HepG2 (cell line): ENCODE data around the gene PRSS8. TPM values are rescaled to one million over a fixed set of nuclear protein-coding genes. Genes with fewer than 3 reads are reported as not detected.

Source experiments
- CSRNP1 ChIP-seq: sonication (generic); formaldehyde crosslinking; IDR thresholded peaks from 2 replicates; pipeline ENCODE4 v1.8.1; 2023; ENCODE audit warnings: mild to moderate bottlenecking, missing genetic modification reagents
- HES4 ChIP-seq: sonication (generic); formaldehyde crosslinking; IDR thresholded peaks from 2 replicates; pipeline ENCODE4 v1.9.0; 2021; ENCODE audit warnings: mild to moderate bottlenecking, missing genetic modification reagents, borderline replicate concordance
- JUN ChIP-seq: sonication (generic); formaldehyde crosslinking; IDR thresholded peaks from 2 replicates; pipeline ENCODE4 v1.4.0; 2020; ENCODE audit warnings: mild to moderate bottlenecking, missing genetic modification reagents
- MLXIP ChIP-seq: sonication (generic); formaldehyde crosslinking; IDR thresholded peaks from 2 replicates; pipeline ENCODE4 v1.9.0; 2021; ENCODE audit warnings: missing genetic modification reagents, borderline replicate concordance
- NRL ChIP-seq: sonication (generic); formaldehyde crosslinking; IDR thresholded peaks from 2 replicates; pipeline ENCODE4 v1.5.0; 2020; ENCODE audit warnings: missing genetic modification reagents, mild to moderate bottlenecking, moderate library complexity, borderline replicate concordance
- RBFOX2 ChIP-seq: fragments of 200-400 bp; formaldehyde crosslinking; IDR thresholded peaks from 2 replicates; pipeline ENCODE4 v1.6.1; 2017; ENCODE audit warnings: low read depth, mild to moderate bottlenecking, low read length
- REL ChIP-seq: sonication (generic); formaldehyde crosslinking; conservative IDR thresholded peaks from 2 replicates; pipeline ENCODE4 v1.8.0; 2022; ENCODE audit warnings: mild to moderate bottlenecking, missing genetic modification reagents, moderate library complexity
- SMAD1 ChIP-seq: sonication (generic); formaldehyde crosslinking; IDR thresholded peaks from 2 replicates; pipeline ENCODE4 v1.4.0; 2020; ENCODE audit warnings: missing genetic modification reagents, low read depth, mild to moderate bottlenecking, borderline replicate concordance
- SP5 ChIP-seq: IDR thresholded peaks from 2 replicates; pipeline ENCODE4 v1.6.1; 2016; ENCODE audit warnings: low read depth, borderline replicate concordance
- TCF7L2 ChIP-seq: IDR thresholded peaks from 2 replicates; pipeline ENCODE4 v1.6.1; 2011; ENCODE audit warnings: mild to moderate bottlenecking, low read depth, low read length, moderate library complexity
- TMF1 ChIP-seq: sonication (generic); formaldehyde crosslinking; IDR thresholded peaks from 2 replicates; pipeline ENCODE4 v1.8.1; 2022; ENCODE audit warnings: low read depth, missing genetic modification reagents
- ZBTB1 ChIP-seq: sonication (generic); formaldehyde crosslinking; IDR thresholded peaks from 2 replicates; pipeline ENCODE4 v1.4.0; 2020; ENCODE audit warnings: missing genetic modification reagents, borderline replicate concordance
- ZMYM4 ChIP-seq: sonication (generic); formaldehyde crosslinking; IDR thresholded peaks from 2 replicates; pipeline ENCODE4 v1.8.1; 2023; ENCODE audit warnings: mild to moderate bottlenecking, missing genetic modification reagents
- ZNF224 ChIP-seq: sonication (generic); formaldehyde crosslinking; IDR thresholded peaks from 2 replicates; pipeline ENCODE4 v1.5.0; 2020; ENCODE audit warnings: mild to moderate bottlenecking, missing genetic modification reagents
- ZNF251 ChIP-seq: sonication (generic); formaldehyde crosslinking; IDR thresholded peaks from 2 replicates; pipeline ENCODE4 v1.9.0; 2021; ENCODE audit warnings: mild to moderate bottlenecking, missing genetic modification reagents
- ZNF264 ChIP-seq: sonication (generic); formaldehyde crosslinking; IDR thresholded peaks from 2 replicates; pipeline ENCODE4 v1.4.0; 2020; ENCODE audit warnings: missing genetic modification reagents
- ZNF281 ChIP-seq: sonication (generic); formaldehyde crosslinking; IDR thresholded peaks from 2 replicates; pipeline ENCODE4 v1.4.0; 2020; ENCODE audit warnings: missing genetic modification reagents, borderline replicate concordance
- ZNF317 ChIP-seq: sonication (generic); formaldehyde crosslinking; IDR thresholded peaks from 2 replicates; pipeline ENCODE4 v1.5.0; 2020; ENCODE audit warnings: mild to moderate bottlenecking, missing genetic modification reagents
- ZNF7 ChIP-seq: IDR thresholded peaks from 2 replicates; pipeline ENCODE4 v1.6.1; 2016; ENCODE audit warnings: missing biosample characterization, missing genetic modification reagents
- ZNF777 ChIP-seq: sonication (generic); formaldehyde crosslinking; IDR thresholded peaks from 2 replicates; pipeline ENCODE4 v1.4.0; 2020; ENCODE audit warnings: missing genetic modification reagents
- ZNF839 ChIP-seq: sonication (generic); formaldehyde crosslinking; IDR thresholded peaks from 2 replicates; pipeline ENCODE4 v1.4.0; 2020; ENCODE audit warnings: missing genetic modification reagents, mild to moderate bottlenecking, borderline replicate concordance
- ZNF878 ChIP-seq: sonication (generic); formaldehyde crosslinking; IDR thresholded peaks from 2 replicates; pipeline ENCODE4 v1.8.1; 2023; ENCODE audit warnings: mild to moderate bottlenecking, missing genetic modification reagents, moderate library complexity
- ZNF879 ChIP-seq: sonication (generic); formaldehyde crosslinking; IDR thresholded peaks from 2 replicates; pipeline ENCODE4 v1.8.1; 2023; ENCODE audit warnings: missing genetic modification reagents
- polyA plus RNA-seq, 8 experiments: library from polyadenylated mRNA; depleted of rRNA in 3 of 8; stranded (reverse) in 7 of 8; unstranded in 1 of 8; fragments of >200 nt; fragmentation: Illumina TruSeq in 4 of 8; extraction: Trizol in 4 of 8; gene quantifications; 2 replicates each; pipeline versions ENCODE4 v1.2.1 to v1.2.3, GENCODE V29; 2011 to 2016; ENCODE audit warnings: low read depth in 4 of 8, missing spikeins in 1 of 8, mixed read lengths in 1 of 8; ENCODE audit not compliant: insufficient read depth in 1 of 8
- total RNA-seq, 5 experiments: library from RNA; depleted of rRNA; stranded (reverse); fragments of >200 nt; fragmentation: Illumina TruSeq; extraction: Trizol; gene quantifications; 2 replicates each; pipeline ENCODE4 v1.2.3, GENCODE V29; 2016; ENCODE audit warnings: low read depth in 1 of 5

The PRSS8 gene
- total and polyA plus RNA-seq, 2 of the 13 experiments (the other 11 are each of a cell fraction or from before 2014, with no cell fraction given), result 2.6 to 7.2 TPM

DNA sequence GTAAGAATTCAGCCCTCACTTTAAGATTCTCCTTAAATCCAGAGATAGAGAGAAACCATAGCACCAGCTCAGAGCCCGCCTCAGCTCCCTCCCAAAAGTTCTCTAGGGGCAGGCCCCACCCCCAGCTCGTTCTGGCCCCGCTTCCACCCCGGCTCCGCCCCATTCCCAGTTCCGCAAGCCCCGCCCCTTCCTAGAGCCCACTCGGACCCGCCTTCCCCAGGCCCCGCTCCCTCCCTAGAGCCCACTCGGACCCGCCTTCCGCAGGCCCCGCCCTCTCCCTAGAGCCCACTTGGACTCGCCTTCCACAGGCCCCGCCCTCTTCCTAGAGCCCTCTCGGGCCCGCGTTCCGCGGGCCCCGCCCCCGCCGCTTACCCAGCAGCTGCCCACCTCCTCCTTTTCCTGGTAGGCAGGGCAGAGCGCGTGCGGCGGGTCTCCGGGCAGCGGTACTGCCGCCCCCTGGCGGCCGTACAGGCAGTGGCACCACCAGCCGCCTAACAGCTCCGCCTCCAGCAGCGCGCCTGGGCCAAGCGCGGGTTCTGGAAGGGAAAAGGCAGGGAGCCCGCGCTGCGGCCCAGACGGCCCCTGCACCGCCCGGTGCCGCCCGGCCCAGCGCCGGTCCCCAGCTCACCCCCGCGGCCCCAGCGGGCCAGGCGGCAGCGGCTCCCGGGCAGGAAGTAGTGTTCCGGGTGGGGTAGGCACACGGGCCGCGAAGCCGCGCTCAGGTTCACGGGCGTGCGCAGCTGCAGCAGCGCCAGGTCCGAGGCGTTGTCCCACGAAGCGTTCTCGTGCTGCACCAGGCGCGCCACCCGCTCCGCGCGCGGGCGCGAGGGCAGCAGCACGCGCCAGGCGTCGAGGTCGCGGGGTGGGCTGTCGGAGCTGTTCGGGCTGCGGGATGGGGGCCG is 6.8 kb upstream of the PRSS8 start (continued):
- TF ChIP-seq SMAD1 (peak; percentile 75; the same call in 1 of the 2 replicates), ZNF264 (CRISPR knock-in tag) (peak; percentile 33; the same call in 1 of the 2 replicates), NRL (CRISPR knock-in tag) (no peak), ZBTB1 (CRISPR knock-in tag) (no peak), ZMYM4 (CRISPR knock-in tag) (0 out of 2 replicates have a peak, but pooled peaks have one; percentile 72), ZNF878 (peak; percentile 51; the same call in 1 of the 2 replicates), MLXIP (no peak), ZNF224 (CRISPR knock-in tag) (no peak), ZNF777 (CRISPR knock-in tag) (peak; percentile 52), ZNF251 (no peak), HES4 (CRISPR knock-in tag) (peak; percentile 66; the same call in 1 of the 2 replicates), REL (CRISPR knock-in tag) (no peak), ZNF879 (no peak), TMF1 (peak; percentile 82), ZNF281 (no peak), RBFOX2 (peak; percentile 67; the same call in 1 of the 2 replicates), TCF7L2 (no peak), ZNF317 (CRISPR knock-in tag) (peak; percentile 64), SP5 (CRISPR knock-in tag) (peak; percentile 84), ZNF7 (no peak), CSRNP1 (peak; percentile 52; the same call in 1 of the 2 replicates), JUN (no peak), ZNF839 (CRISPR knock-in tag) (no peak)
